Measurements from ENCODE around the gene FOXP1. TPM values are rescaled to one million over a fixed set of nuclear protein-coding genes. Genes with fewer than 3 reads are reported as not detected.

The FOXP1 gene
- total RNA-seq, 4 donors from 2014 or later: 49.8 to 157 (median 71.9) TPM

DNA sequence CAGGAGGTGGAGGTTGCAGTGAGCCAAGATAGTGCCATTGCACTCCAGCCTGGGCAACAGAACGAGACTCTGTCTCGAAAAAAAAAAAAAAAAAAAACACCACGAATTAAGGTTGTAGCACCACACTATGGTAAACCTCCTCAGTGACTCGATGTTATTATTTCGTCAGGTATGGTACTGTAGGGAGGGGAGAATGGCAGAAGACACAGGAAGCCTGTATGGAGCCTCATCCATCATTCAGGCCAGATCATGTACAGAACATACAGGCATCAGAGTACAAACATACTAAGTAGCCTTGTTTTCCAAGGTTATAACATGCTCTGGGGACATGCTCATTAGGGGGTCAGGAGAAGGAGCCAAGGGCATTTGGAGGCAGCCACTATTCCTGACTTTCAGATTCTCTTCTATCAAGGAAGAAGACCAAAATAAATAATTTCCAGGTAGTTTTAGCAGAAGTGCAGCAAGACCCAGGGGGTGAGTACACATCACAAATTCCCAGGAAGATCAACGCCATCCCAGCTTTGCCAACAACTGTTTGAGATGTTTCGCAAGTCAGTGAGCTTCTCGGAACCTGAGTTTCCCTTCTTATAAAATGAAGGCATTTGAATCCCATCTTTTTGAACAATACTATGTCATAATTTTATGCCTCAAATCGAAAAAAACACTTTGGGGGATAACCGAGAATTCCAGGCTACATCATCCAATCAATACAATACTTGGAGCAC, 79.8 kb downstream of the FOXP1 start:
- Histone ChIP-seq H3K4me1 (peaks cover 8% of the 10 kb centered on the region), H3K36me3 (no peaks in the 10 kb centered on the region), H3K27me3 (no peaks in the 10 kb centered on the region), H3K27ac (peak overlapping the region; percentile 10), H3K9me3 (no peaks in the 10 kb centered on the region), H3K4me3 (no peak overlapping the region)
- 88% methylated on average over 10 of the region's 10 CpGs for WGBS
- no peak for DNase-seq (ENCODE audit: low spot score in 2 of 2)
- TF ChIP-seq EP300 (IDR thresholded peaks at IDR 0.05): no peak
- TF ChIP-seq CTCF (IDR thresholded peaks at IDR 0.05): no peak
- TF ChIP-seq POLR2AphosphoS5 (IDR thresholded peaks at IDR 0.05): no peak
- TF ChIP-seq POLR2A (IDR thresholded peaks at IDR 0.05): no peak

DNA sequence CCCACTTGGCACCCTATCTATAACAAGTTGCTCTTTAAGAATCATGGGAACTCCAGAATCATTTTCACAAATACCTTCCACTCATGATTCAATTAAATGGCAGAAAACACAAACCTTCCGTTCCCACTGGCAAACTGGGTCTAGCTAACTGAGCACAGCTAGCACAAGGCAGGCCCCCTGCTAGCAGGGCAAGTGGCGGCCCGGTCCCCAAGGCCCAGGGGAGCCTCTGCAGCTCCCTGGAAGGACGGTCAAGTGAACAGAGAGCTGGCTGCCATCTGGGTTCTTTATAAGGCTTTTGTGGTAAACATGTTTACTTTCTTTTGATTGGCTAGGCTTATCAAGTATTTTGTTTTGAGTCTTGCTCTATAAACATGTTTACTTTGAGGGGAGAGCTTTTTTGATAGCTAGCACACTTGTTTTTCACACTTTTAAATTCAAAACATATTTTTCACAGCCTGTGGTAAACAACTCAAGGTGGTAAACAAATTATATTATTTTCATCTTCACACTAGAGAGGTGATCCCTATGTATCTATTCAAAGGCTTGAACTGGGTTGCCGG, 81.4 kb downstream of the FOXP1 start:
- 90% methylated on average over 4 of the region's 5 CpGs for whole genome bisulfite sequencing
- peaks cover 23% of the 10 kb centered on the region for H3K4me1 ChIP-seq
- H3K36me3 ChIP-seq: no peaks in the 10 kb centered on the region
- no peak for DNase-seq (ENCODE audit: low spot score in 2 of 2)
- no peak for TF ChIP-seq EP300 (IDR thresholded peaks at IDR 0.05)
- TF ChIP-seq POLR2A (IDR thresholded peaks at IDR 0.05): no peak
- no peak for TF ChIP-seq POLR2AphosphoS5 (IDR thresholded peaks at IDR 0.05)
- TF ChIP-seq CTCF (IDR thresholded peaks at IDR 0.05): no peak
- H3K27ac ChIP-seq: no peak overlapping the region
- H3K4me3 ChIP-seq: no peak overlapping the region
- no peaks in the 10 kb centered on the region for H3K9me3 ChIP-seq
- no peaks in the 10 kb centered on the region for H3K27me3 ChIP-seq

- no peak for TF ChIP-seq EP300 (IDR thresholded peaks at IDR 0.05)
- no peak for TF ChIP-seq CTCF (IDR thresholded peaks at IDR 0.05)
- TF ChIP-seq POLR2AphosphoS5 (IDR thresholded peaks at IDR 0.05): no peak
- TF ChIP-seq POLR2A (IDR thresholded peaks at IDR 0.05): no peak
- H3K36me3 ChIP-seq: no peaks in the 10 kb centered on the region
- no peak overlapping the region for H3K4me3 ChIP-seq
- H3K27me3 ChIP-seq: no peaks in the 10 kb centered on the region
- H3K4me1 ChIP-seq: peaks cover 37% of the 10 kb centered on the region
- no peak overlapping the region for H3K27ac ChIP-seq
- no peak for DNase-seq (ENCODE audit: low spot score in 2 of 2)
- WGBS: 93% methylated on average over 6 of the region's 6 CpGs
- no peaks in the 10 kb centered on the region for H3K9me3 ChIP-seq
Observed at GRCh38 chr3:71500696-71501095, 82.8 kb downstream of the FOXP1 start.

- no peak for DNase-seq (ENCODE audit: low spot score in 2 of 2)
- no peak overlapping the region for H3K27ac ChIP-seq
- peaks cover 38% of the 10 kb centered on the region for H3K4me1 ChIP-seq
- H3K27me3 ChIP-seq: no peaks in the 10 kb centered on the region
- 90% methylated on average over 6 of the region's 6 CpGs for WGBS
- TF ChIP-seq CTCF (IDR thresholded peaks at IDR 0.05) (no peak), POLR2AphosphoS5 (IDR thresholded peaks at IDR 0.05) (no peak), POLR2A (IDR thresholded peaks at IDR 0.05) (no peak), EP300 (IDR thresholded peaks at IDR 0.05) (no peak)
- no peak overlapping the region for H3K4me3 ChIP-seq
- H3K9me3 ChIP-seq: no peaks in the 10 kb centered on the region
- no peaks in the 10 kb centered on the region for H3K36me3 ChIP-seq
Observed at GRCh38 chr3:71499227-71499876, 84.2 kb downstream of the FOXP1 start.

DNA sequence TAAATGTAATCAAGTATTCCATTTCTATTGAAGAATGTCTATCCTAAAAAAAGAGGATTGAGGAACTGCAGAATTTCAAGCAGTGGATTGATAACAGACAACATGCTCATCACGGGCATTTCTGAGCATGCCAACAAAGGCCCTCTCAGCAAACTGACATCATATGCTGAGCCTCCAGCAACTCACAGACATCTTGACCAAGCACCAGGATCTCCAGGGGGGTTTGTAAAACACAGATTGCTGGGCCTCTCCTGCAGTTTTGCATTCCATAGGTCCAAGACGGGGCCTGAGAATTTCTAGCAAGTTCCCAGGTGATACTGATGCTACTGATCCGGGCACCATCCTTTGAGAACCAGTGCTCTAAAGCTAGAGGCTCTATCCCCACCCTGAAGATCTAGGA, 85.0 kb downstream of the FOXP1 start:
- WGBS: 63% methylated on average over 2 of the region's 3 CpGs
- Histone ChIP-seq H3K36me3 (no peaks in the 10 kb centered on the region), H3K9me3 (no peaks in the 10 kb centered on the region), H3K4me1 (peaks cover 34% of the 10 kb centered on the region), H3K27ac (no peak overlapping the region), H3K4me3 (no peak overlapping the region), H3K27me3 (no peaks in the 10 kb centered on the region)
- TF ChIP-seq CTCF (IDR thresholded peaks at IDR 0.05): no peak
- no peak for TF ChIP-seq POLR2AphosphoS5 (IDR thresholded peaks at IDR 0.05)
- TF ChIP-seq EP300 (IDR thresholded peaks at IDR 0.05): no peak
- no peak for TF ChIP-seq POLR2A (IDR thresholded peaks at IDR 0.05)
- no peak for DNase-seq (ENCODE audit: low spot score in 2 of 2)
